ENCODE data around the gene UBE2J2. TPM values are rescaled to one million over a fixed set of nuclear protein-coding genes. Genes with fewer than 3 reads are reported as not detected.

Gene UBE2J2
- total and polyA plus RNA-seq, 2 of the 4 experiments (the other 2 are of a cell fraction), result 20.6 to 67.5 TPM

- TF ChIP-seq ELK1 (IDR thresholded peaks at IDR 0.05; ENCODE audit: borderline replicate concordance, low read depth, low read length), result no peak
Observed at GRCh38 chr1:1232208-1232795, 41.4 kb downstream of the UBE2J2 start, which contains the start of gene B3GALT6 (continued).

GRCh38 chr1:1231400-1232207 is 42.0 kb downstream of the UBE2J2 start, which contains the start of gene SDF4:
Gene SDF4, minus strand, starts transcription at chr1:1232001. Its CDS starts 3,229 bp downstream, at chr1:1228772.
- intact Hi-C loops (cut with micrococcal nuclease) (loop anchor here (5.0 kb wide), 1 partner anchor 249 kb away; the partner anchor contains the start of gene PERM1), in situ Hi-C loops (cut with MboI; ENCODE audit: low sequenced_read_pairs) (no loop called here), dilution Hi-C loops (cut with HindIII; ENCODE audit: low sequenced_read_pairs, unreplicated experiment) (no loop called here)
- Histone ChIP-seq H4K5ac (ENCODE audit: low read depth, low read length) (peak within 1 kb of the TSS; percentile 91), H3K79me1 (ENCODE audit: low read depth in 1 of 2, low read length in 2 of 2) (peaks cover 12 to 72% of the 10 kb centered on the region in 2 experiments; a peak in 3 of 4 replicates), H3K4ac (ENCODE audit: low read depth, low read length) (peak within 1 kb of the TSS; percentile 86), H2AK5ac (ENCODE audit: low read depth, low read length) (peak within 1 kb of the TSS; percentile 99), H2AK9ac (replicated peaks; ENCODE audit: low read depth, low read length, poor library complexity) (peak within 1 kb of the TSS; percentile 96), H3K36me3 (ENCODE audit: control insufficient read depth, insufficient read depth, low read length) (peaks cover 22% of the 10 kb centered on the region), H3K18ac (ENCODE audit: low read depth, low read length) (peak within 1 kb of the TSS; percentile 3; the same call in 1 of the 2 replicates), H2BK5ac (ENCODE audit: low read depth, low read length, poor library complexity, severe bottlenecking) (peak within 1 kb of the TSS; percentile 75), H3K14ac (replicated peaks; ENCODE audit: low read depth, low read length) (peak within 1 kb of the TSS; percentile 94), H3K4me1 (ENCODE audit: control insufficient read depth, insufficient read depth, low read length) (peaks cover 13% of the 10 kb centered on the region; the same call in 1 of the 2 replicates), H4K8ac (ENCODE audit: low read depth in 2 of 2, low read length in 2 of 2) (peak within 1 kb of the TSS; percentile 96 to 100), H3K56ac (ENCODE audit: extremely low read depth, insufficient read depth, low read length) (peak within 1 kb of the TSS; percentile 94), H3K27me3 (ENCODE audit: control insufficient read depth, insufficient read depth, low read length) (no peaks in the 10 kb centered on the region), H3K9me1 (ENCODE audit: insufficient read depth, low read length) (peaks cover 6% of the 10 kb centered on the region), H3K27ac (ENCODE audit: insufficient read depth, low read length) (peak within 1 kb of the TSS; percentile 81), H3K9me3 (ENCODE audit: control insufficient read depth, insufficient read depth, low read length) (peaks cover 3% of the 10 kb centered on the region), H4K91ac (ENCODE audit: insufficient read depth, low read depth, low read length) (peak within 1 kb of the TSS; percentile 79), H3K4me2 (ENCODE audit: low read depth, low read length) (peak within 1 kb of the TSS; percentile 86), H2BK15ac (ENCODE audit: low read depth, low read length) (no peak within 1 kb of the TSS; the same call in 1 of the 3 replicates), H2AFZ (replicated peaks; ENCODE audit: low read length, poor library complexity) (peak within 1 kb of the TSS; percentile 98), H4K20me1 (ENCODE audit: insufficient read depth, low read length) (peaks cover 29% of the 10 kb centered on the region), H3K4me3 (ENCODE audit: insufficient read depth, low read depth, low read length) (peak within 1 kb of the TSS; percentile 84), H3K23ac (ENCODE audit: low read depth, low read length) (peak within 1 kb of the TSS; percentile 89), H2BK120ac (ENCODE audit: low read depth, low read length) (peak within 1 kb of the TSS; percentile 64), H3K9ac (ENCODE audit: low read depth, low read length) (peak within 1 kb of the TSS; percentile 91), H2BK20ac (ENCODE audit: low read depth, low read length) (no peak within 1 kb of the TSS)
- DNase-seq, result peak; percentile 95
- WGBS, 2 experiments (ENCODE audit: extremely low coverage in 2 of 2, insufficient read length in 1 of 2), result 1% methylated on average over 55 of the region's 99 CpGs; no CpG with 5 or more reads in 1 of the 2 experiments
- CTCF ChIA-PET, result interaction anchor here (0.7 to 2.3 kb wide), 3 partner anchors 33 to 111 kb away, joined by 3 to 11 read pairs (median 3); no protein-coding TSS in a partner anchor
- POLR2A ChIA-PET (ENCODE audit: unreplicated experiment), result no interaction called here
- peak; percentile 94 for ATAC-seq (ENCODE audit: low read depth)
- BruUV-seq (replicated peaks), result no TSS peak
- TF ChIP-seq RFX5 (IDR thresholded peaks at IDR 0.05; ENCODE audit: low read depth, low read length), result no peak
- no peak for TF ChIP-seq MAFK (IDR thresholded peaks at IDR 0.05; ENCODE audit: low read depth, low read length)
- peak; percentile 93 for TF ChIP-seq POLR2A (IDR thresholded peaks at IDR 0.05; ENCODE audit: low read depth, low read length)
- TF ChIP-seq SMC3 (IDR thresholded peaks at IDR 0.05; ENCODE audit: low read depth, low read length), result no peak
- TF ChIP-seq RCOR1 (IDR thresholded peaks at IDR 0.05; ENCODE audit: insufficient replicate concordance, low read length), result no peak
- peak; percentile 70; the same call in 1 of the 2 replicates for TF ChIP-seq MAZ (IDR thresholded peaks at IDR 0.05; ENCODE audit: borderline replicate concordance, low read depth, low read length)
- no peak; the same call in 1 of the 2 replicates for TF ChIP-seq NFE2L2 (IDR thresholded peaks at IDR 0.05; ENCODE audit: low read depth, low read length)
- no peak for TF ChIP-seq CTCF (conservative IDR thresholded peaks at IDR 0.05; ENCODE audit: low read depth, low read length)
- no peak for TF ChIP-seq ELK1 (IDR thresholded peaks at IDR 0.05; ENCODE audit: borderline replicate concordance, low read depth, low read length)

All from IMR-90 (cell line).